Muscle of leg (tissue), 11 donors: ENCODE data around the gene GRAMD2B. TPM values are rescaled to one million over a fixed set of nuclear protein-coding genes. Genes with fewer than 3 reads are reported as not detected.

ENCODE experiments used
- DNase-seq: peaks from one replicate; pipeline ENCODE4 v3.0.0; 2013
- H3K27ac ChIP-seq: one replicate; pipeline ENCODE4 v1.5.1; 2013; ENCODE audit warnings: mild to moderate bottlenecking, low read length, control low read depth
- H3K27me3 ChIP-seq: one replicate; pipeline ENCODE4 v1.6.1; 2013; ENCODE audit warnings: low read length; ENCODE audit not compliant: control insufficient read depth, insufficient read depth
- H3K36me3 ChIP-seq: one replicate; pipeline ENCODE4 v1.6.1; 2013; ENCODE audit warnings: low read length; ENCODE audit not compliant: control insufficient read depth, insufficient read depth
- H3K4me1 ChIP-seq: one replicate; pipeline ENCODE4 v1.6.1; 2013; ENCODE audit warnings: low read length; ENCODE audit not compliant: control insufficient read depth, insufficient read depth
- H3K4me3 ChIP-seq: one replicate; pipeline ENCODE4 v1.5.1; 2013; ENCODE audit warnings: low read length, control low read depth
- H3K9me3 ChIP-seq: replicated peaks from 2 replicates; pipeline ENCODE4 v1.6.1; 2013; ENCODE audit warnings: low read depth, low read length; ENCODE audit not compliant: control insufficient read depth
- WGBS: methylation state at CpG from one replicate; pipeline ENCODE4 v1.1.5; 2013; ENCODE audit warnings: missing lambda C conversion rate; ENCODE audit not compliant: insufficient coverage; 5-methylcytosine and 5-hydroxymethylcytosine counted together
- polyA plus RNA-seq, 8 donors: library from polyadenylated mRNA; unstranded; fragments of 120-200 nt; gene quantifications; one replicate each; pipeline versions ENCODE4 v1.2.1 to v1.2.3, GENCODE V29; 2013; ENCODE audit warnings: inconsistent platforms in 1 of 8, low replicate concordance in 1 of 8; ENCODE audit not compliant: insufficient read length in 8 of 8, insufficient read depth in 1 of 8
- total RNA-seq: library from RNA; stranded (reverse); fragments of 120-200 nt; gene quantifications from one replicate; pipeline ENCODE4 v1.2.4, GENCODE V29; 2013

Gene GRAMD2B
- total and polyA plus RNA-seq, 9 donors, result 6.5 to 13.9 (median 9.2) TPM

DNA sequence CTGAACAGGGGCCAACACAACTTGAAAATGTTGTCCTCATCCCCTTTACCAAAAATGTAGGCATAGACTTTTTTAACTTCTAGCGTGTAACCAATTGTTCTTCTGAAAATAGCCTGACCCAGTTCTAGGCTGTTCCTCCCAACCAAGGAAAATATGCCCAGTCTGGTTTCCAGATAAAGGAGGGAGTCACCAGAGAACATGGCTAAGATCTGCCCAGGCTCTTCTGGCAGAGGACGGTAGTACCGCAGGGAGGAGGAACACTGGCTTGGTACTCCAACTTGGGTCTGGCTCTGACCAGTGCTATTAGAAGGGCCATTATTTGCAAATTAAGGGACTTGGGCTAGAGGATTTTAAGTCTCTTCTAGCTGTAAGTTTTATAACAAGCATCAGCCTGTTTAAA lies 63.1 kb downstream of the GRAMD2B start:
- Histone ChIP-seq H3K4me3 (no peak overlapping the region), H3K36me3 (peaks cover 16% of the 10 kb centered on the region), H3K27me3 (no peaks in the 10 kb centered on the region), H3K4me1 (peaks cover 5% of the 10 kb centered on the region), H3K27ac (no peak overlapping the region), H3K9me3 (no peaks in the 10 kb centered on the region)
- DNase-seq, result no peak
- WGBS, result no CpG with 5 or more reads among the region's 3 CpGs

DNA sequence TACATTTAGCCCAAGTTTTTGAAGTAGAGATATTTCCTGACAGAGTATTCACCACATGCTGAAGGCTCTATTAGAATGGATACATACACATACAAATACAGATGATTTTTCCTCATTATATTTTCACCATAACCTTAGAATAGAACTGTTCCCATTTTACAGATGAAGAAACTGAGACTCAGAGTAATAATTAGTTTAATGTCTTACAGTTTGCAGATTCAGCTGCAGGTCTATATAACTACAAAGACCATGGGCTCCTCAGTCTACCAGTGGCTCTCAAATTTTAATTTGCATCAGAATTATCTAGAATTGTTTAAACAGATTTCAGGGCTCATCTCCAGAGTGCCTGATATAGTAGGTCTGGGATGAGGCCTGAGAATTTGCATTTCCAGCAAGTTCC lies 64.4 kb downstream of the GRAMD2B start:
- no peaks in the 10 kb centered on the region for H3K9me3 ChIP-seq
- H3K4me1 ChIP-seq, result peaks cover 5% of the 10 kb centered on the region
- no peaks in the 10 kb centered on the region for H3K27me3 ChIP-seq
- H3K36me3 ChIP-seq, result peaks cover 16% of the 10 kb centered on the region
- H3K27ac ChIP-seq, result no peak overlapping the region
- DNase-seq, result no peak
- H3K4me3 ChIP-seq, result no peak overlapping the region

DNA sequence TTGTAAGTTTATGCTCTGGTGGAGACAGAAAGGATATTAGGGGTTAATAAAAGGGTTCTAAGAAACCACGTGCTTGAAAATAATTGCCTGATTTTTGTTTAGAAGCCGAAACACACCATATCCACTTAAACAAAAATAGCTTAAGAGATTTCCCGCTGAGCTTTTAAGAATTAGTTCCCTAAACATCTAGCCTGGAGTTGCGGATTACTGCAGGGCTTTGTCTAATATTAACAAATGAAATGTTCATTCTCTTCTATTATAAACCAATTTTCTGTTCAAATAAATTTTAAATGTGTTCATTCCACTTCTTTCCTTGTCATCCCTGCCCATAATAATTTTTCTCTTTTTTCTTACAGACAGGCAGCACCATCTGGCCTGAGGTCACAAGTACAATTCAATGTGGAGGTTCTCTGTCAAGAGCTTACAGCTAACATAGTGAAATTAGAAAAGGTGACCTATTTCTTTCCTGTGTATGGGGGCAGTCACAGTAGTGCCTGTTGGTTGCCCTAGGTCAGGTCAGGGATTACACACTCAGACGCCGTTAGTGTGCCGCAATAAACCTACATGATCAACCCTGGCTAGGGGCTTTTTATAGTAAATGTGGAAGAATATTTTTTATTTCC lies 65.3 kb downstream of the GRAMD2B start:
- Histone ChIP-seq H3K4me1 (peaks cover 5% of the 10 kb centered on the region), H3K36me3 (peaks cover 19% of the 10 kb centered on the region), H3K4me3 (no peak overlapping the region), H3K27me3 (no peaks in the 10 kb centered on the region), H3K27ac (peak overlapping the region; percentile 21), H3K9me3 (no peaks in the 10 kb centered on the region)
- no CpG with 5 or more reads among the region's 7 CpGs for WGBS
- peak; percentile 40 for DNase-seq

DNA sequence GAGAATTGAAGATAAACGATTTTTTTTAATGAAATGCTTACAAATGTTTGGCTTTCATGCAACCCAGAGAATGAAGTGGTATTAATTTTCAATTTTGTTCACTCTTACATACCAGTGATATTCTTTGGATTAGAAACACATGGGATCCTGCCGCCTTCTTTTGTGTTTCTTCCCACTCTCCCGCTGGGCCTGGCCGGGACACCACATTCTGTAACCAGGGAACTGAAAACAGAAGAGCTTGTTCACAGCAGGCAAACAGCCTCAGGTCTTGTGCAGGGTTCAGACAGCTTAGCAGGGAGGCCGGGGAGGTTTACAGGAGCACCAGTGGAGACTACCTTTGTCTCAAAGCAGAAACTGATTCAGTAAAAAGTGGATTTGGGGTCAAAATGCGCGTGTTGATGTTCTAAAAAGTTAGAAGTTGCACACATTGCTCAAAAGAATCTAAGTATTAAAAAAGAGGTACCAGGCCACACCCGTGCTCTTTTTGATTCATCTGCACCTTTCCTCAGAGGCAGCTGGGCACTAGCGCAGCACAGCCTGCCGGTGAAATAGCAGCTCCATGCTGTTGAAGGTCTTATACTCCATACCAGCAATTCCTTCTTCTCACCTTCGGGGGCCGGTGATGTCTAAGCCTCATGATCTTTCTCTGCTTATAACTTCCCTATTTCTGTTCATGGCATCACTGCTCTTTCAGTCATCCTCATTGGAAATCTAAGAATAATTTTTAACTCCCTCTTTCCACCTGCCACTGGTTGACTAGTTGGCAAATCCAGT lies 67.1 kb downstream of the GRAMD2B start:
- DNase-seq, result peak; percentile 61
- no peak overlapping the region for H3K4me3 ChIP-seq
- H3K27me3 ChIP-seq, result no peaks in the 10 kb centered on the region
- no peaks in the 10 kb centered on the region for H3K9me3 ChIP-seq
- H3K27ac ChIP-seq, result no peak overlapping the region
- peaks cover 11% of the 10 kb centered on the region for H3K36me3 ChIP-seq
- peaks cover 5% of the 10 kb centered on the region for H3K4me1 ChIP-seq
- WGBS, result 44% methylated on average over 11 of the region's 12 CpGs

DNA sequence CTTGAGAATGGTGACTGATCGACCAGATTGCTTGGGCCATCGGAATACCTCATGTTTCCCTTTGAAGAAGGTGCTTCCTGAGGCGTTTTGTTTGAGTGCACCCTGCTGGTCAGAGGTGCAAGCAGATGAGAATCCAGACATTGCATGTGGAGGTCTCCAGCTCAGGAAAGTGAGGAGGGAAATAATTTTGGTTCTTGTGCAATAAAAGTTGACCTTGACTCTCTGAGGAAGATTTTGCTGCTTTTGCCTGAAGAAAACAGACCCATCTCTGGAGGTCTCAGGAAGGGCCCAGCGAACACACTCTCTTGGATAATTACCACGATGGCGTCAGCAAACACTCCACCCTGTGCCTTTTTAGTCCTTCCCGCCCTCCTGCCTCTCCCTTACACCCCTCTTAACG lies 69.7 kb downstream of the GRAMD2B start:
- 73% methylated on average over 6 of the region's 8 CpGs for WGBS
- Histone ChIP-seq H3K27ac (no peak overlapping the region), H3K4me1 (peaks cover 5% of the 10 kb centered on the region), H3K27me3 (no peaks in the 10 kb centered on the region), H3K36me3 (peaks cover 6% of the 10 kb centered on the region), H3K9me3 (no peaks in the 10 kb centered on the region), H3K4me3 (no peak overlapping the region)
- DNase-seq, result no peak

DNA sequence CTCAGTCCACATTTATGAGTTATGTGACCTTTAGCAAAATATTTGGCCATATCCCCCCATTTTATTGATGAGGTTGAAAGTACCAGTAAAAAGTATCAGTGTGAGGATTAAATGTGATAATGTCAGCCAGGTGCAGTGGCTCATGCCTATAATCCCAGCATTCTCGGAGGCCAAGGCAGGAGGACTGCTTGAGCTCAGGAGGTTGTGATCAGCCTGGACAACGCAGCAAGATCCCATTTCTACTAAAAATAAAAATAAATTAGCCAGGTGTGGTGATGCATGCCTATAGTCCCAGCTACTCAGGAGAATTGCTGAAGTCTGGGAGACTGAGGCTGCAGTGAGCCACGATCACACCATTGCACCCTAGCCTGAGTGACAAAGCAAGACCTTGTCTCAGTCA lies 71.2 kb downstream of the GRAMD2B start:
- H3K4me1 ChIP-seq, result peaks cover 5% of the 10 kb centered on the region
- no peak overlapping the region for H3K4me3 ChIP-seq
- H3K27ac ChIP-seq, result no peak overlapping the region
- peaks cover 6% of the 10 kb centered on the region for H3K36me3 ChIP-seq
- no peaks in the 10 kb centered on the region for H3K27me3 ChIP-seq
- WGBS, result no CpG with 5 or more reads among the region's 3 CpGs
- H3K9me3 ChIP-seq, result no peaks in the 10 kb centered on the region
- no peak for DNase-seq

DNA sequence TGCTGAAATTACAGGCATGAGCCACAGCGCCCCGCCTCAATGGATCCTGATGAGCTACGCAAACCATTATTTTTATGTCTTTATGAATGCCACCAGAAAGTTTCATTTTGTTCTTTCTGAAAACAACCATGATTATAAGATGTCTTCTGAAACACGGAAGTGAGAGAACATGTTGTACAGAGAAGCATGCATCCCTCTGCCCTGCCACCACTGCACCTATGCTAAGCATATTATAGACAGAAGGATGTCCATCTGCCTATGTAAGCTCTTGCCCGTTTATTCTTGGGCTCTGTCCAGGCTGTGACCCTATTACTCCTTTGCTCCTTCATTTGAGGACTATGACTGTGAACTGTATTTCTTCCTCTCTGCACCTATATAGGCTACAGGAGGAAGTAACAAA lies 74.3 kb downstream of the GRAMD2B start:
- H3K9me3 ChIP-seq, result no peaks in the 10 kb centered on the region
- WGBS, result 100% methylated on average over 1 of the region's 5 CpGs
- DNase-seq, result no peak
- no peaks in the 10 kb centered on the region for H3K27me3 ChIP-seq
- peaks cover 3% of the 10 kb centered on the region for H3K36me3 ChIP-seq
- H3K27ac ChIP-seq, result no peak overlapping the region
- no peaks in the 10 kb centered on the region for H3K4me1 ChIP-seq
- no peak overlapping the region for H3K4me3 ChIP-seq

DNA sequence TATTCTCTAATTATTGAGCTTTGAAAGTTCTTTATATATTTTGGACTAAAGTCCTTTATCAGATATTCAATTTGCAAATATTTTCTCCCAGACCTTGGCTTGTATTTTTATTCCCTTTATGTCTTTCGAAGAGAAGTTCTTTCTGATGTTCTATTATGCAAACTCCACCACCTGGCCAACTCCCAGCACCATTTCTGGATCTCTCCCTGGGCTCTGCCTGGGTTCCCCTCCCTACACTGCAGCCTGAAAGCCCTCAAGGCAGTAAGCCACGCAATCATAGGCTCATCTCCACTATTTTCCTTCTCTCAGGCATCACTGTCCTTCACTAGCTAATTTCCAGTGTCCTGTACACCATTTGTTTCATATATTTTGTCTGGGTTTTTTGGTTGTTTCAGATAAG lies 76.1 kb downstream of the GRAMD2B start:
- Histone ChIP-seq H3K27ac (no peak overlapping the region), H3K9me3 (no peaks in the 10 kb centered on the region), H3K36me3 (no peaks in the 10 kb centered on the region), H3K4me1 (no peaks in the 10 kb centered on the region), H3K4me3 (no peak overlapping the region), H3K27me3 (no peaks in the 10 kb centered on the region)
- no CpG with 5 or more reads among the region's 2 CpGs for WGBS
- no peak for DNase-seq

DNA sequence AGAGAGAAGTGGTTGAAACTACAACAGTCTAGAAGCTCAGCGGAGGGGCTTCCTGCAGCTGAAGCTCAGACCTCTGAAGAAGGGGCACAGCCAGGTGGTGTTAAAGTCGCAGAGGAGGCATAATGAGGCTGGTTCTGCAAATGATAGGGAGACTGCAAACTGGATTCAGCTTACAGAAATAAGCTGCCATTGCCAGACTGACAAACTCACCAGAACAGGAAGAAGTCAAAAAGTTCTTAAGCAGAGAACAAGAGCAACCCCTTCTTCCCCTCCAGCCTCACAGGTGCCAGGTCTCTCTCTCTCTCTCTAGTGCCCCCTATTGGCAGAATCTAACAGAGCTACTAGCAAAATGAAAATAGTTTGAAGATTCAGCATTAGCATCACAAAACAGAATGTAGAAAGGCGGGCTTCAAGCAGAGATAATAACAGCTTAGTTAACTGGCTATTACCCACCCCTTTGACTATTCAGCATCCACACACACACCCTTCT lies 76.7 kb downstream of the GRAMD2B start:
- no peak for DNase-seq
- 100% methylated on average over 1 of the region's 3 CpGs for WGBS
- H3K27ac ChIP-seq, result no peak overlapping the region

DNA sequence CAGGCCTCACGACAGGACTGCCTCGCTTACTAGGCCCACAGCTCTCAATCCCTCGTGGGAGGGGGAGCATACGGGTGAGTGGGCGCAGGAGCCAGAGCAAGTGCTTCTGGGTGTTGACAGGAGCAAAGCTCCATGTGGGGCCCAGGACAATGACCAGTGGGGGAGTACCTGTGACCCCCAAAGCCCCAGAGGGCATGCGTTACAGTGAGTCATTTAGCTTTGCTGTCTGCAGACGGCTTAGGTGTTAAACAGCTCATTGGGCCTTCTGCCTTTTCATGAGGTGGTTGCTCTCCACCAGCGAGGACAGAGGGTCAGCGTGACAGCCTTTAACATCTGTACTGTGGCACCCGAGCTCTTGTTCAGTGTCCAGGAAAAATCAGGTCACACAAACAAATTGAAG lies 78.2 kb downstream of the GRAMD2B start:
- H3K27me3 ChIP-seq, result no peaks in the 10 kb centered on the region
- no peak overlapping the region for H3K4me3 ChIP-seq
- no peaks in the 10 kb centered on the region for H3K36me3 ChIP-seq
- H3K27ac ChIP-seq, result no peak overlapping the region
- WGBS, result 73% methylated on average over 10 of the region's 10 CpGs
- H3K4me1 ChIP-seq, result no peaks in the 10 kb centered on the region
- DNase-seq, result no peak
- H3K9me3 ChIP-seq, result no peaks in the 10 kb centered on the region

More for the DNA sequence above, 76.7 kb downstream of the GRAMD2B start:
- no peaks in the 10 kb centered on the region for H3K4me1 ChIP-seq
- no peaks in the 10 kb centered on the region for H3K9me3 ChIP-seq
- no peak overlapping the region for H3K4me3 ChIP-seq
- H3K27me3 ChIP-seq, result no peaks in the 10 kb centered on the region
- no peaks in the 10 kb centered on the region for H3K36me3 ChIP-seq
